ENCODE data around the gene GNAS.

GRCh38 chr20:58864346-58864745 is 11.8 kb downstream of the GNAS start:
- TF ChIP-seq POLR2A (IDR thresholded peaks at IDR 0.05) (no peak), CTCF (IDR thresholded peaks at IDR 0.05) (peak in 1 of 4 experiments; percentile 17), POLR2AphosphoS5 (IDR thresholded peaks at IDR 0.05) (no peak), EP300 (IDR thresholded peaks at IDR 0.05) (no peak)

Data from gastroesophageal sphincter (tissue), 3 donors.